Measurements from ENCODE around the gene PAN2. TPM values are rescaled to one million over a fixed set of nuclear protein-coding genes. Genes with fewer than 3 reads are reported as not detected.
A peak's percentile ranks its signal among the peaks of the same experiment; 100 is the strongest.
"Not testable (repeated sequence)": the region's sequence is repeated elsewhere in the genome, so short reads cannot be mapped to it uniquely, and the experiment has no call there.

The PAN2 gene
- total and polyA plus RNA-seq, 3 donors from 2014 or later, result 105 to 155 (median 119) TPM

DNA sequence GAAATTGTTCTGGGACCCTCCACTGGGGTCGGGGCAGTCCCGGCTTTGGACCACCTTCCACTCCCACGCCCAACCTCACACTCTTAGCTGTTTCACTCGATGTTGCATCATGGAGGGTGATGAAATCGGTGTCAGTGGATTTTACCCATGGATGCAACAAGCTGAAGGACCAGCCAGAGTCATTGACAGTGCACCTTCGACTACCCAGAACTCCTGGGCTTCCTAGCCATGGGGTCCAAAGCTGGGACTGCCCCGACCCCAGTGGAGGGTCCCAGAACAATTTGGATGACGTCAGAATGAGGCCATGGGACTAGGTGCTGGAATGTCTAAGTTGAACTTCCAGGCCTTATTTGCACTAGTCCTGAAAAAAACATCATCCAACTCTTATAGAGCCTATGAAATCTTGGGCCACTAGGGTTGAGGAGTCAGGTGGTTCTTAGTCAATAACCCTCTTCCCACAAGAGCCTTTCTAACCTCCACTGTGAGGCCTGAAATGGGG is 4.0 kb upstream of the PAN2 start:
- intact Hi-C loops (cut with DNase I; ENCODE audit: low total_unique reads), result no loop called here

DNA sequence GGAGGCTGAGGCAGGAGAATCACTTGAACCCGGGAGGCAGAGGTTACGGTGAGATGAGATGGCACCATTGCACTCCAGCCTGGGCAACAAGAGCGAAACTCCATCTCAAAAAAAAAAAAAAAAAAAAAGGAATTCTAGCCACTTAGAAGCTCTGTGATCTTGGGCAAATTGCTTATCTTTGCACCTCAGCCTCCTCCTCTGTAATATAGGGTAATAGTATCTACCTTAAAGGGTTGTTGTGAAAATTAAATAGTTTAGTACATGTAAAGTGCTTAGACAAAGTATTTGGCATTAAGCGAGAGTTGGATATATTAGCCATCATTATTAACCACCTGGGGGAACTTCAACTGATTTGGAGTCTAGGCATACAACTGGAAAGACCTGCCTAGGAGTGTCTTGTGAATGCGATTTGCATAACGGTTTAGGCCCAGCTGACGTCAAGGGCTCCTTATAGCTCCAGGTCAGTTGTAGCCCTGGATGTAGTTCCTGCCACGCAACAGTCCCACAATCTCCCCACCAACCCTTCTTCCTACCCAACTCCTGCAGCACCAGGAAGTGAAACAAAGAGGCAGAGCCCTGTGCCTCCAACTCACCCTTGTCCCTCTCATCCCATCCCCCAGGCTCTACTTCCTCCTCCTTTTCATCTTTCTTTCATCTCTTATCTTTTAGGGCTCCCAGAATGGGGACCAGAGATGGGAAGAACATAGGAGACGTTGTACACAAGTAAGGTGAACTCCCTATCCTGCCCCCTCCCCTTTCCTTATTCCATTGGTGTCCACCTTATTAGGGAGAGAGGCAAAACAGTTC is 2.8 kb upstream of the PAN2 start:
- Histone ChIP-seq H3K27ac (no peak overlapping the region), H3K4me1 (no peaks in the 10 kb centered on the region), H3K9me3 (no peaks in the 10 kb centered on the region), H3K4me3 (no peak overlapping the region), H3K36me3 (ENCODE audit: low read depth, missing control alignments) (no peaks in the 10 kb centered on the region), H3K27me3 (no peaks in the 10 kb centered on the region)
- intact Hi-C loops (cut with DNase I; ENCODE audit: low total_unique reads), result no loop called here
- TF ChIP-seq CTCF (IDR thresholded peaks at IDR 0.05), result no peak
- TF ChIP-seq POLR2A (IDR thresholded peaks at IDR 0.05), result no peak
- no peak for DNase-seq
- 85 to 86% methylated on average over 9 of the region's 9 CpGs for WGBS, 2 donors

More for the DNA sequence above, 4.0 kb upstream of the PAN2 start:
- Histone ChIP-seq H3K27me3 (no peaks in the 10 kb centered on the region), H3K27ac (no peak overlapping the region), H3K4me1 (no peaks in the 10 kb centered on the region), H3K4me3 (no peak overlapping the region), H3K9me3 (no peaks in the 10 kb centered on the region), H3K36me3 (ENCODE audit: low read depth, missing control alignments) (no peaks in the 10 kb centered on the region)
- TF ChIP-seq CTCF (IDR thresholded peaks at IDR 0.05) (no peak), POLR2A (IDR thresholded peaks at IDR 0.05) (no peak)
- WGBS, 2 donors, result 85 to 86% methylated on average over 8 of the region's 8 CpGs
- DNase-seq, result no peak

DNA sequence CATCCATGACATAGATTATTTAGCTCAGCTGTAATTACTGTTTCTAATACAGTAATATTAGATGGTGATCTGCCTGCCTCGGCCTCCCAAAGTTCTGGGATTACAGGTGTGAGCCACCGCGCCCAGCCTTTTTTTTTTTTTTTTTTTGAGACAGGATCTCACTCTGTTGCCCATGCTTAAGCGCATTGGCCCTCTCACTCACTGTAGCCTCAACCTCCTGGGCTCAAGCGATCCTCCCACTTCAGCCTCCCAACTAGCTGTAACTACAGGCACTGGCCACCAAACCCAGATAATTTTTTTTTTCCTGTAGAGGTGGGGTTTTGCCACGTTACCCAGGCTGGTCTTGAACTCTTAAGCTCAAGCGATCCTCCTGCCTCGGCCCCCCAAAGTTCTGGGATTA is 1.7 kb upstream of the PAN2 start:
- 66 to 85% methylated on average over 8 of the region's 8 CpGs for WGBS, 2 donors
- H3K4me1 ChIP-seq; H3K27ac ChIP-seq; intact Hi-C loops (cut with DNase I; ENCODE audit: low total_unique reads); H3K36me3 ChIP-seq (ENCODE audit: low read depth, missing control alignments); H3K27me3 ChIP-seq; H3K4me3 ChIP-seq; H3K9me3 ChIP-seq; DNase-seq: not testable (repeated sequence)

GRCh38 chr12:56334490-56334793 is 642 bp upstream of the PAN2 start:
- Histone ChIP-seq H3K9me3 (no peaks in the 10 kb centered on the region), H3K4me1 (no peaks in the 10 kb centered on the region), H3K4me3 (peak overlapping the region; percentile 65 to 82), H3K36me3 (ENCODE audit: low read depth, missing control alignments) (no peaks in the 10 kb centered on the region), H3K27ac (peak overlapping the region; percentile 90 to 93), H3K27me3 (no peaks in the 10 kb centered on the region)
- no peak for DNase-seq
- TF ChIP-seq CTCF (IDR thresholded peaks at IDR 0.05) (no peak), POLR2A (IDR thresholded peaks at IDR 0.05) (no peak)
- WGBS, 2 donors, result 6 to 7% methylated on average over 6 of the region's 6 CpGs
- intact Hi-C loops (cut with DNase I; ENCODE audit: low total_unique reads), result no loop called here

DNA sequence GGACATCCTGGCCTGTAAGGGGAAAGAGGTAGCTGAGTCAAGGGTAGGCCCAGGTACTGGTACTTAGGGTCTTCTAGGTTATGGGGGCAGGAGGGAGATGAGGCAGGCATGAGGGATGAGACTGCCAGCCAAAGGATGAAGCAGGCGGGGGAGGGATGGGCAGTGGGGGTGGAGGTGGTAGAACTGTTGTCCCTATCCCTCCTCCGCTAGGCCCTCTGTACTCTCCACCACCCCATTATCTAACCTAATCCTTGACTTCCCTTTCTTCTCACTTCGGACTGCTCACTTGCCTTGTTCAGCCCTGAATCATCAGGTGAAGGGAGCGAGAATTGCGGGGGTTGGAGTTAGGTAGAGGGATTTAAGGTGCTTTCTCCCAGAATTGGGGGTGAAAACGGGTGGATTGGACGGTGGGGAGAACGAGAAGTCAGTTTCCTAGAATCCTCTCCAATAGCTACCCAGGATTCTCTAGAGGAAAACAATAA is 562 bp downstream of the PAN2 start:
- no peaks in the 10 kb centered on the region for H3K36me3 ChIP-seq (ENCODE audit: low read depth, missing control alignments)
- no peaks in the 10 kb centered on the region for H3K27me3 ChIP-seq
- 16 to 17% methylated on average over 8 of the region's 8 CpGs for WGBS, 2 donors
- peak overlapping the region; percentile 90 to 93 for H3K27ac ChIP-seq
- intact Hi-C loops (cut with DNase I; ENCODE audit: low total_unique reads), result no loop called here
- DNase-seq, result no peak
- H3K4me1 ChIP-seq, result no peaks in the 10 kb centered on the region
- peak overlapping the region; percentile 65 to 82 for H3K4me3 ChIP-seq
- TF ChIP-seq POLR2A (IDR thresholded peaks at IDR 0.05), result no peak
- no peak for TF ChIP-seq CTCF (IDR thresholded peaks at IDR 0.05)
- H3K9me3 ChIP-seq, result no peaks in the 10 kb centered on the region

All from testis (tissue), 3 donors.